Testis (tissue), 2 donors: ENCODE data around the gene ZNF33B.

ENCODE experiments used
- POLR2A ChIP-seq: fragments of 450-650 bp; IDR thresholded peaks from one replicate; pipeline ENCODE4 v1.6.1; 2017; ENCODE audit warnings: antibody characterized with exemption, mild to moderate bottlenecking, moderate library complexity
- TF ChIP-seq, protein P1 (sequence below), 3 experiments: fragments of 450-650 bp in 2 of 3; fragments of 200-600 bp in 1 of 3; sonication (generic) in 1 of 3; IDR thresholded peaks; one replicate each; pipeline ENCODE4 v1.5.1; 2016 to 2019; ENCODE audit warnings: antibody characterized with exemption in 3 of 3, mild to moderate bottlenecking in 2 of 3, moderate library complexity in 1 of 3

DNA sequence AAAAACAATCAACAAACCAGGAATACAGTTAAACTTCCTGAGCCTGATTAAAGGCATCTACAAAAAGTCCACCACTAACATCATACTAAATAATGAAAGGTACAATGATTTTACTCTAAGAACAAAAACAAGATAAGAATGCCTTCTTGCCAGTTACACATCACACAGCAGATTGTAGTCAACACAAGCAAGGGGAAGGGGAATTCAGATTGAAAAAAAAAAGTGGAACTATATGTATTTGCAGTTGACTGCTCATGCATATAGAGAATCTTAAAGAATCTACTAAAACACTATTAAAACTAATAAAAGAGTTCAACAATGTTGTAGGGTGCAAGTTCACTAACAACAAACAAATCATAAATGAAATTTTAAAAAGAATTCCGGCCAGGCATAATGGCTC lies 28.5 kb downstream of the ZNF33B start:
- TF ChIP-seq, protein P1, sequence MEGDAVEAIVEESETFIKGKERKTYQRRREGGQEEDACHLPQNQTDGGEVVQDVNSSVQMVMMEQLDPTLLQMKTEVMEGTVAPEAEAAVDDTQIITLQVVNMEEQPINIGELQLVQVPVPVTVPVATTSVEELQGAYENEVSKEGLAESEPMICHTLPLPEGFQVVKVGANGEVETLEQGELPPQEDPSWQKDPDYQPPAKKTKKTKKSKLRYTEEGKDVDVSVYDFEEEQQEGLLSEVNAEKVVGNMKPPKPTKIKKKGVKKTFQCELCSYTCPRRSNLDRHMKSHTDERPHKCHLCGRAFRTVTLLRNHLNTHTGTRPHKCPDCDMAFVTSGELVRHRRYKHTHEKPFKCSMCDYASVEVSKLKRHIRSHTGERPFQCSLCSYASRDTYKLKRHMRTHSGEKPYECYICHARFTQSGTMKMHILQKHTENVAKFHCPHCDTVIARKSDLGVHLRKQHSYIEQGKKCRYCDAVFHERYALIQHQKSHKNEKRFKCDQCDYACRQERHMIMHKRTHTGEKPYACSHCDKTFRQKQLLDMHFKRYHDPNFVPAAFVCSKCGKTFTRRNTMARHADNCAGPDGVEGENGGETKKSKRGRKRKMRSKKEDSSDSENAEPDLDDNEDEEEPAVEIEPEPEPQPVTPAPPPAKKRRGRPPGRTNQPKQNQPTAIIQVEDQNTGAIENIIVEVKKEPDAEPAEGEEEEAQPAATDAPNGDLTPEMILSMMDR (IDR thresholded peaks at IDR 0.05) = no peak
- no peak for TF ChIP-seq POLR2A
